OCI-LY7 (cell line): Measurements from ENCODE around the gene PDS5B.

Source experiments
- EZH2phosphoT487 ChIP-seq: fragments of 200-600 bp; sonication (generic); IDR thresholded peaks from 2 replicates; pipeline ENCODE4 v1.6.1; 2018; ENCODE audit warnings: low read depth, borderline replicate concordance, mild to moderate bottlenecking, mixed run types, antibody characterized with exemption, low read length, moderate library complexity, mixed read lengths
- TF ChIP-seq, protein P1 (sequence below): fragments of 200-600 bp; sonication (generic); conservative IDR thresholded peaks from 2 replicates; pipeline ENCODE4 v1.5.1; 2014; ENCODE audit warnings: mild to moderate bottlenecking, antibody characterized with exemption, low read length, moderate library complexity, mixed read lengths

GRCh38 chr13:32736648-32737047, 150.4 kb downstream of the PDS5B start:
- TF ChIP-seq, protein P1, sequence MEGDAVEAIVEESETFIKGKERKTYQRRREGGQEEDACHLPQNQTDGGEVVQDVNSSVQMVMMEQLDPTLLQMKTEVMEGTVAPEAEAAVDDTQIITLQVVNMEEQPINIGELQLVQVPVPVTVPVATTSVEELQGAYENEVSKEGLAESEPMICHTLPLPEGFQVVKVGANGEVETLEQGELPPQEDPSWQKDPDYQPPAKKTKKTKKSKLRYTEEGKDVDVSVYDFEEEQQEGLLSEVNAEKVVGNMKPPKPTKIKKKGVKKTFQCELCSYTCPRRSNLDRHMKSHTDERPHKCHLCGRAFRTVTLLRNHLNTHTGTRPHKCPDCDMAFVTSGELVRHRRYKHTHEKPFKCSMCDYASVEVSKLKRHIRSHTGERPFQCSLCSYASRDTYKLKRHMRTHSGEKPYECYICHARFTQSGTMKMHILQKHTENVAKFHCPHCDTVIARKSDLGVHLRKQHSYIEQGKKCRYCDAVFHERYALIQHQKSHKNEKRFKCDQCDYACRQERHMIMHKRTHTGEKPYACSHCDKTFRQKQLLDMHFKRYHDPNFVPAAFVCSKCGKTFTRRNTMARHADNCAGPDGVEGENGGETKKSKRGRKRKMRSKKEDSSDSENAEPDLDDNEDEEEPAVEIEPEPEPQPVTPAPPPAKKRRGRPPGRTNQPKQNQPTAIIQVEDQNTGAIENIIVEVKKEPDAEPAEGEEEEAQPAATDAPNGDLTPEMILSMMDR = no peak
- TF ChIP-seq EZH2phosphoT487 = no peak
